GM19328 (cell line): ENCODE measurements around the gene PPP1R16B.
"Not testable (repeated sequence)": the region's sequence is repeated elsewhere in the genome, so short reads cannot be mapped to it uniquely, and the experiment has no call there.

Experiments
- ATAC-seq: cut with Tn5 transposase; IDR thresholded peaks from one replicate; pipeline ENCODE4 v1.9.1; 2021; ENCODE audit warnings: mild to moderate bottlenecking, moderate library complexity; ENCODE audit not compliant: unreplicated experiment

PPP1R16B gene

DNA sequence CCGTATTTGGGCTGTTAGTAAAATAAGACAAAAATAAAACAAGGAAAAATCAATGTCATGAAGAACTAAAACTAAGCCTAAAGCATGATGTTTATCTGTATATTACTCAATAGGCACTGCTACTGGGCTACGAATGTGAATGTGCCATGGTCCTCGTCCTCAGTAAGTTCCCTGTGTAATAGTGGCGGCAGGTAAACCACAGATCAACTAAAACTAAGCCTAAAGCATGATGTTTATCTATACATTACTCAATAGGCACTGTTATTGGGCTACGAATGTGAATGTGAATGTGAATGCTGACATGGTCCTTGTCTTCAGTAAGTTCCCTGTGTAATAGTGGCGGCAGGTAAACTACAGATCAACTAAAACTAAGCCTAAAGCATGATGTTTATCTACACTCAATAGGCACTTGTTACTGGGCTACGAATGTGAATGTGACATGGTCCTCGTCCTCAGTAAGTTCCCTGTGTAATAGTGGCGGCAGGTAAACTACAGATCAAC, 154.7 kb downstream of the PPP1R16B start:
- ATAC-seq, result not testable (repeated sequence)

DNA sequence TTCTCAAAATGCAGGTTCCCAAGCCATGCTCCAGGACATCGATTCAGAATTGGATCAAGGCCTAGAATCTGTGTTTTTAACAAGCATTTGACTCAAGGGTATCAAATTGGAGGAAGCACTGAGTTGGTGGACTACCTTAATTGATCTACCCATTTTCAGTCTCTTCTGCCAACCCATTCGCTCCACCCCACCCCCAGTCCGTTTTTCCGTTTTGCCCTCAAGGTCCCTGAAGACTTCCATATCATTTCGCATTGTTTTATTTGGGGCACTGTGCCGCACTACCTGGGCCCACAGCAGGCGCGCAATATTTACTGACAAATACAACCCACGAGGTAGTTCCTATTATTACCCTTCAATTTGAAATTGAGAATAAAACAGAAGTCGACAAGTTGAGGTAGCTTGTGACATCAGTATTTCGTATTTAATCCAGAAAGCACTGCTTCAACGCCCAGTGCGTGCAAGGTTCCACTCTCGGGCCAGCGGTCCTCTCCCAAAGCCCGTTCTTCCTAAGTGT, 156.1 kb downstream of the PPP1R16B start:
- ATAC-seq, result no peak

DNA sequence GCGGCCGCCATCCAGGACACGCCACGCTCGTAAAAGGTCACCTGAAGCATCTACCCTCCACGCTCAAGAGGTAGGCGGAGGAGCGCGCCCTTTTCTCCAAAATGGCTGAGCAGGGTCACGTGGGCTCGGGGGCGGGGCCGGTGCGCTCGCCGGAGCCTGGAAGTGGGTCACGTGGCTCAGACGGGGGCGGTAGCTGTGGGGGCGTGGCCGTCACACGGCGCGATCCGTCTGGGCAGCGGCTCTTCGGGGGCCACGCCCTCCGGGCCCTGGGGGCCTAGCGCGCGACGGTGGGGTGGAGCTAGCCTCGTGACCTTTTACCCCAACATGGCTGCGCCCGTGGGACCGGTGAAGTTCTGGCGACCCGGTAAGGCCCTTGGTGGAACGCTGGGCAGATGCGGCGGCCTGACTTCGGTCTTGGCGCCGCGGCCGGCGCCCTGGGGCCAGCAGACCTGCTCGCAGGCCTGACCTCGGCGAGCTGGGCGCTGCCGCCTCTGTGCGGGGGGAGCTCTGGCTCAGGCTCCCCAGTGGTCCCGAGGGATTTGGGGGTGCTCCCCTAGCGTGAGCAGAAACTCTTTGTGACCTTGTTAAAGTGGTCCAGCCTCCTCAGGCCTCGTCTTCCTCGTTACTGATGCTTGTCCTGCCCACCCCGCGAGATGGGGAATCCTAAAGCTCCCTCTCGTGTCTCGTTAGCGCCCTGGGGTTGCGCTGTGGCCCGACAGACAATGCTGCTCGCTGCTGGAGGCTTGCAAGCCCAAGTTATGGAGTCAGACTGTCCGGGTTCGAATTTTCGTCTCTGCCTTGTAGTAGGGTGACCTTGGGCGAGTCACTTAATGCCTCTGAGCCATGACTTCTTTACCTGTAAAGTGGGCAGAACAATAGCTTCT, 156.8 kb downstream of the PPP1R16B start, which contains the start of gene DHX35:
Gene DHX35 (plus strand): TSS at position 301 of the 884 bp plus-strand sequence. CDS start 24 bp downstream, at position 325.
- peak; percentile 96 for ATAC-seq

DNA sequence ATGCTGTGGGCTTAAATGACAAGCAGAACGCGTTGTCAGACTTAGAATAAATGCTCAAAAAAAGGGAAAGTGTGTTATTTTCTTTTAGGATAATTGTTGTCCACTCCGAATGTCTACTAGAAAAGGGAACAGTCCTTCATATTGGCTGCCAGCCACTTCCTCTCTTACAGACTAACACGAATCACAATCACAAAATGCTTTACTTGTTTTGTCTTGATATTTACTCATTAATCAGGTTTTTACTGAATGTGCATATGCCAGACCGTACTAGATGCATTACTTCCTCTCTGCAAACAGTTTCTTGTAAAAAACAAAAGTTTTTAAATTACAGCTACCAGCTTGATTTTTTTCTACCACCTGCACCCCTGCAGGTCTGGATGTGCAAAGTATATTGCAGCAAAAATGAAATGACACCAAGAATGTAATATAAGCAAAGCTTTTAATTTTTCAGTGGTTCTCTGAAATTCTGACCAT, 157.5 kb downstream of the PPP1R16B start:
- no peak for ATAC-seq

DNA sequence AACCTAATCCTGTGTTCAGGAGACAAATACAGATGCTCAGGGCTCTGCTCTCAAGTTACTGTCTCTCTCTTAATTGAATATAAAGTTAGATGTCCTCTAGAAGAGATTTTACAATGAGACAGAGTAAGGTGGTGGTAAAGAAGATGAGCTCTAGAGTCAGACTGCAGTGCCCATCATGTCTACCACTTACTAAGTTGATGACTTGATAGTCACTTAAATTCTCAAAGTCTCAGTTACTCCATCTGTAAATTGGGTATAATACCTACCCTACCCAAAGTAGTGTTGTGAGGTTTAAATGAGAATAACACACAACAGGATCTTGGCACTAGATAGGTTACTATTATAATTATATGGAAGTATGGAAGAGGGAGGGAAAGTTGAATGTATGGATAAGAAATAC, 158.2 kb downstream of the PPP1R16B start:
- ATAC-seq, result no peak

DNA sequence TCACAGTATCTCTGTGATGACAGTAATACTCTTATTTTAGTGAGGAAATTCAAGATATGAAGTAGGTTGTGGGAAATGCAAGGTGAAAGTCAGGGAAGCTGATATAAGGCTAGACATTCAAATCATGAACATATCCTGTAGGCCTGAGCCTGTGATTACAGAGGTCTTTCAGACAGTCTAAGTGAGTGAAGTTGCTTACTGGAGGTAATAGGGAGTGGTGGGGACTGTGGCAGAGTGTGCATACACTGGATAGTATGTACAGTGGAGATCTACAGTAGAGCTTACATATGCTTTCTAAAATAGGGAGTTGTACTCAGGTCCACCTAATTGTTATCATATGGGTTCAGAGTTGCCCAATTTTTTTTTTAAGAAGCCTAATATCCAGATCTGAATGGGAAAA, 159.8 kb downstream of the PPP1R16B start:
- no peak for ATAC-seq

DNA sequence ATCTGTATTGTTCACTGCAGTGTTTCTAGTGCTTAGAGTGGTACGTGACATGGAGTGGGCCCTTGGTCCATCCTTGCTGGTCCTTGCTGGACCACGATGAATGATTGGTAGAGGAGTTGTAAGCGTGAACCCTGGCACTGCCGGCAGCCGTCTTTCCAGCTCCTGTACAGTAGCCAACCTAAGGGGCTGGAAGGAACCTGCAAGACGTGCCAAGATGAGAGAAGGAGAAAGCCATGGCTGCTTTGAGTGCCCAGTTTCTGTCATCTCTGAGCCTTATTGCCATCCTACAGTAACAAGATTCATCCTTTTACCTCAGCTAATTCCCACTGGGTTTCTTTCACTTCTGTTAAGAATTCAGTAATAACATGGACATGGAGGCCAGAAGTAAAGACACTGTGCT, 162.6 kb downstream of the PPP1R16B start:
- no peak for ATAC-seq

DNA sequence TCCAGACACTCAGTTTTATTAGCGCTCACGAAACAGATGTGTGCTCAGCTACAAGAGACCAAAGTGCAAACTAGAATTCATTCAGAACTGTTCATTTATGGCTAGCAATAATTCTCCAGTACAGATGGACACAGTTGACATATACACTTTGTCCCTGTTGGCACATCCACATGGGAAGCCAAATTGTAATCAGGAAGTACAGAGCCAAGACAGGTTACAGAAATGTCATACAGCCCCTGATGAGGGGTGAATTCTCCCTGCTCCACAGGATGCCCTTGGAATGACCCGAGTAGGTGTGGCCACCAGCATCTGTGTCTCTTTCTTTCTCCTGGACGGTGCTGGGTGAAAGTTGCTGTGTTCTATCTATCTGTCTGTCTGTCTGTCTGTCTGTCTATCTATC, 164.2 kb downstream of the PPP1R16B start:
- no peak for ATAC-seq

DNA sequence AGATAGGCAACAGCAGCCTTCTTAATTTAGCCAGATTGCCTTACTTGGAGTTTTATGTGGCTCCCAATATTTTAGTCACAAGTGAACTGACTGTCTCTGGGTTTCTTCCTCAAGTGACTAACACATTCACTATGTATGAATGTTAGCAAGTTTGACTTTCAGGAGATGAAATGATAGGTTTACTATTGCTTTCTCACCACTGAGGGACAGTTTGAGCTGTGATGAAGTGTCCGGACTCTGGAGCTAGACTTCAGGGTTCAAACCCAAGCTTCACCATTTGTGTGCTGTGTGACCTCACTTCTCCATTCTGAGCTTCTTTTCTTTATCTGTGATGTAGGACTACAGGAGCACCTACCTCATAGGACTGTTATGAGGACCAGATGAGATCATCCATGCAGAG, 164.8 kb downstream of the PPP1R16B start:
- no peak for ATAC-seq
